WI38 (cell line): ENCODE data around the gene CNTNAP1.

Experiments
- H3K4me3 ChIP-seq: 2 replicates; pipeline ENCODE4 v1.5.1; 2011; ENCODE audit warnings: low read depth, mild to moderate bottlenecking, control low read depth, low read length
- TF ChIP-seq, protein P1 (sequence below): IDR thresholded peaks from 2 replicates; pipeline ENCODE4 v1.5.1; 2012; ENCODE audit warnings: low read depth, mild to moderate bottlenecking, control low read depth, low read length

The CNTNAP1 gene

GRCh38 chr17:42673885-42674754, 8.2 kb upstream of the CNTNAP1 start:
- TF ChIP-seq, protein P1, sequence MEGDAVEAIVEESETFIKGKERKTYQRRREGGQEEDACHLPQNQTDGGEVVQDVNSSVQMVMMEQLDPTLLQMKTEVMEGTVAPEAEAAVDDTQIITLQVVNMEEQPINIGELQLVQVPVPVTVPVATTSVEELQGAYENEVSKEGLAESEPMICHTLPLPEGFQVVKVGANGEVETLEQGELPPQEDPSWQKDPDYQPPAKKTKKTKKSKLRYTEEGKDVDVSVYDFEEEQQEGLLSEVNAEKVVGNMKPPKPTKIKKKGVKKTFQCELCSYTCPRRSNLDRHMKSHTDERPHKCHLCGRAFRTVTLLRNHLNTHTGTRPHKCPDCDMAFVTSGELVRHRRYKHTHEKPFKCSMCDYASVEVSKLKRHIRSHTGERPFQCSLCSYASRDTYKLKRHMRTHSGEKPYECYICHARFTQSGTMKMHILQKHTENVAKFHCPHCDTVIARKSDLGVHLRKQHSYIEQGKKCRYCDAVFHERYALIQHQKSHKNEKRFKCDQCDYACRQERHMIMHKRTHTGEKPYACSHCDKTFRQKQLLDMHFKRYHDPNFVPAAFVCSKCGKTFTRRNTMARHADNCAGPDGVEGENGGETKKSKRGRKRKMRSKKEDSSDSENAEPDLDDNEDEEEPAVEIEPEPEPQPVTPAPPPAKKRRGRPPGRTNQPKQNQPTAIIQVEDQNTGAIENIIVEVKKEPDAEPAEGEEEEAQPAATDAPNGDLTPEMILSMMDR, result peak; percentile 55
- peak overlapping the region; percentile 86 for H3K4me3 ChIP-seq

DNA sequence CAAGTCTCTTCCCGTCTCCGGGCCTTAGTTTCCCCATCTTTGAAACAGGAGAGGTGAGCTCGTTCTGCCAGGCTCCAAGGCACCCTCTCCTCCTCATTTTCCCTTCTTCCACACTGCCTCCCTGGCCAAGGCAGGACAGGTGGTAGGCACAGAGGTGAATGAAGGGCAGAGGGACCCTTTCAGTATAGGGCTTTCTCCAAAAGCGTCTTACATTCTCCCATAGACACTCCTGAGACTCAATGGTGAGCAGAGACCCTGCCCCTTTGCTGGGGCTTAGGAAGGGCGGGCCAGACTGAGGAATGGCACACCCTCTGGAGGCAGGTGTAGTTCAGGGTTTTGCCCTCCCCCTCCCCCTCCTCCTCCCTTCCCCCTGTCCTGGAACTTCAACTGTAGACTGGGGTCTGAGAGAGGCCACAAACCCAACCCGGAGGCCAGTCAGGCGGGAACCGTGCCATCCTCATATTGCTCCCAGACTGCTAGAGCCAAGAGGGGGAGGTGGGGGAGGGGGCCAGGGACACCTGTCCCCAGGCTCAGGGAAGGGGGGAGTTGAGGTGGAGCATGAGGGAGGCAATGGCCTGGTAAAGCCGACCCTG, 7.5 kb upstream of the CNTNAP1 start:
- peak overlapping the region; percentile 86 for H3K4me3 ChIP-seq

GRCh38 chr17:42675348-42675964, 6.9 kb upstream of the CNTNAP1 start:
- H3K4me3 ChIP-seq, result peak overlapping the region; percentile 86
- TF ChIP-seq, protein P1, result no peak

More for the DNA sequence above, 7.5 kb upstream of the CNTNAP1 start:
- TF ChIP-seq, protein P1, result no peak

- TF ChIP-seq, protein P1, result no peak
- peak overlapping the region; percentile 86 for H3K4me3 ChIP-seq
Measured at GRCh38 chr17:42675965-42676423, 6.3 kb upstream of the CNTNAP1 start.

- H3K4me3 ChIP-seq, result peak within 1 kb of the TSS; percentile 86
- TF ChIP-seq, protein P1, result no peak
Measured at GRCh38 chr17:42676424-42677011, 5.8 kb upstream of the CNTNAP1 start, which contains the start of gene PLEKHH3. TSS of gene PLEKHH3 (minus strand) at chr17:42676994. CDS start at chr17:42676563, 431 bp downstream.

DNA sequence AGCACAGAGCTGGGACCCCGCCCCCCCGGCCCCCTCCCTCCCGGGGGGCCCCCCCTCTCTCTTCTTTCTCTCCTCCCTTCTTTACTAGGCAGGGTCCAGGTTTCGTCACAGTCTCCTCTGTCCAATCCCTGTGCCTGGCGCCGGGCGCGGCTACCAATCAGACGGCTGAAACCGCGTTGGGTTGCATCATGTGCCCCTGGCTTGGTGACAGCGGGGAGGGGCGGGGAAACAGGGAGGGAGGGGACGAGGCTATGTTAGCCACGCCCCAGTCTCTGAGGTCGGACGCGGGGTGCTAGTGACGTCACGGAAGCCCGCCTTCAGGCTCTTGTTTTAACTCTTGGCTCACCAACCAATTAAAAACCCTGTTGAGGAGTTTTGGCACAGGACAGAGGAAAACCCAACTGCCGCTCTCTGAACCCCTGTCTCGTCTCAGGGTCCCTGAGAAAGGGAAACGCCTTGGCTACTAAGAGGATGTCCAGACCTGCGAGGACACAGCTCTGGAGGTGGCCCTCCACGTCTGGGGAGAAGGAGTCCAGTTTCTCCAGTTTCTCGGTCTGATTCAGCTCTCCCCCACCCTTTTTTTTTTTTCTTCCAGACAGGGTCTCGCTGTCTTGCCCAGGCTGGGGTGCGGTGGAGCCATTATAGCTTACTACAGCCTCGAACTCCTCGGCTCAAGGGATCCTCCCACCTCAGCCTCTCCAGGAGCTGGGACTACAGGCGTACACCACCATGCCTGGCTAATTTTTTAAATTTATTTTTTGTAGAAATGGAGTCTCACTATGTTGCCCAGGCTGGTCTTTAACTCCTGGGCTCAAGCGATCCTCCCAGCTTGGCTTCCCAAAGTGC, 5.1 kb upstream of the CNTNAP1 start:
- TF ChIP-seq, protein P1, result no peak
- H3K4me3 ChIP-seq, result peak overlapping the region; percentile 86
